ENCODE results near the gene BCL11A. TPM values are rescaled to one million over a fixed set of nuclear protein-coding genes. Genes with fewer than 3 reads are reported as not detected.

The BCL11A gene
- total RNA-seq, 1 experiment from 2014 or later, result 91.4 TPM

DNA sequence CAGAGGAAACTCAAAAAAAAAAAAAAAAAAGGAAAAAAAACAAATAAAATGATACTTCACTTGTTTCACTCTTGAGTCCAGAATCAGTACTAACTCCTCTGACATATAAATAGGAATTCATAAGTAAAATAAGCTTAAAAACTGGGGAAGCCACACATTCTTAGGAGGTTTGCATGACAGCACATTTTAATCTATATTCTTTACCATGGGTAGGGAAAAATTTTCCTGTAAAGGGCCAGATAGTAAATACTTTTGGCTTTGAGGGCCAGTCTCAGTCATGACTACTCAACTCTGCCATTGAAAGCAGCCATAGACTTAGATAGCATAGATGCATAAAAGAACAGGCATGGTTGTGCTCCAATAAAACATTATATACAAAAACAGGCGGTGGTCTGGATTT is 145.2 kb downstream of the BCL11A start:
- TF ChIP-seq, protein P1, sequence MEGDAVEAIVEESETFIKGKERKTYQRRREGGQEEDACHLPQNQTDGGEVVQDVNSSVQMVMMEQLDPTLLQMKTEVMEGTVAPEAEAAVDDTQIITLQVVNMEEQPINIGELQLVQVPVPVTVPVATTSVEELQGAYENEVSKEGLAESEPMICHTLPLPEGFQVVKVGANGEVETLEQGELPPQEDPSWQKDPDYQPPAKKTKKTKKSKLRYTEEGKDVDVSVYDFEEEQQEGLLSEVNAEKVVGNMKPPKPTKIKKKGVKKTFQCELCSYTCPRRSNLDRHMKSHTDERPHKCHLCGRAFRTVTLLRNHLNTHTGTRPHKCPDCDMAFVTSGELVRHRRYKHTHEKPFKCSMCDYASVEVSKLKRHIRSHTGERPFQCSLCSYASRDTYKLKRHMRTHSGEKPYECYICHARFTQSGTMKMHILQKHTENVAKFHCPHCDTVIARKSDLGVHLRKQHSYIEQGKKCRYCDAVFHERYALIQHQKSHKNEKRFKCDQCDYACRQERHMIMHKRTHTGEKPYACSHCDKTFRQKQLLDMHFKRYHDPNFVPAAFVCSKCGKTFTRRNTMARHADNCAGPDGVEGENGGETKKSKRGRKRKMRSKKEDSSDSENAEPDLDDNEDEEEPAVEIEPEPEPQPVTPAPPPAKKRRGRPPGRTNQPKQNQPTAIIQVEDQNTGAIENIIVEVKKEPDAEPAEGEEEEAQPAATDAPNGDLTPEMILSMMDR (conservative IDR thresholded peaks at IDR 0.05), result no peak
- H2BK5ac ChIP-seq (ENCODE audit: insufficient read length, low read length), result no peak overlapping the region
- H4K5ac ChIP-seq (ENCODE audit: insufficient read length, low read depth, low read length), result no peak overlapping the region
- H4K8ac ChIP-seq (replicated peaks; ENCODE audit: insufficient read length, low read depth, low read length), result no peak overlapping the region
- peaks cover 41 to 55% of the 10 kb centered on the region in 2 experiments for H3K4me1 Mint-ChIP-seq
- peaks cover 3% of the 10 kb centered on the region; the same call in 1 of the 2 replicates for H3K4me1 ChIP-seq (ENCODE audit: insufficient read depth, low read length)
- no peaks in the 10 kb centered on the region for H3K79me1 ChIP-seq (ENCODE audit: insufficient read depth, low read depth, low read length, poor library complexity, severe bottlenecking)
- no peak overlapping the region for H4K91ac ChIP-seq (ENCODE audit: insufficient read length, low read depth, low read length)
- no peak overlapping the region for H3K4me2 ChIP-seq (ENCODE audit: insufficient read depth, insufficient read length, low read length)
- no peak overlapping the region for H2BK15ac ChIP-seq (ENCODE audit: low read depth, low read length)
- no peaks in the 10 kb centered on the region for H3K9me3 ChIP-seq (ENCODE audit: control insufficient read depth, low read depth, low read length)
- H4K20me1 ChIP-seq (ENCODE audit: control insufficient read depth, insufficient read depth, insufficient read length), result no peaks in the 10 kb centered on the region
- H2AK5ac ChIP-seq (ENCODE audit: insufficient read length, low read length), result no peak overlapping the region
- no peaks in the 10 kb centered on the region for H3K23me2 ChIP-seq (ENCODE audit: insufficient read length, low read depth, low read length, poor library complexity, severe bottlenecking)
- H3K9me3 Mint-ChIP-seq, result no peaks in the 10 kb centered on the region
- no peak overlapping the region for H3K9ac ChIP-seq (ENCODE audit: extremely low read depth, insufficient read length, low read length)
- peaks cover 16% of the 10 kb centered on the region for H3K27me3 Mint-ChIP-seq (ENCODE audit: low read depth)
- H3K4me3 Mint-ChIP-seq, result no peak overlapping the region
- no peak overlapping the region for H2BK12ac ChIP-seq (ENCODE audit: insufficient read length, low read depth, low read length)
- H3K14ac ChIP-seq (ENCODE audit: insufficient read depth, low read length), result no peak overlapping the region
- H3K27ac ChIP-seq (ENCODE audit: insufficient read length, low read depth, low read length), result no peak overlapping the region
- H3T11ph ChIP-seq (ENCODE audit: low read length), result no peak overlapping the region
- H3K4ac ChIP-seq (ENCODE audit: low read depth, low read length), result no peak overlapping the region
- no CpG with 5 or more reads among the region's 1 CpG for WGBS (ENCODE audit: extremely low coverage, insufficient read length, low lambda C conversion rate)
- no peak overlapping the region for H3K18ac ChIP-seq (ENCODE audit: insufficient read length, low read depth, low read length)
- H3K36me3 Mint-ChIP-seq (ENCODE audit: insufficient read depth in 1 of 3, low read depth in 3 of 3), result no peaks in the 10 kb centered on the region; a peak in 1 of 7 replicates
- H3K56ac ChIP-seq (ENCODE audit: insufficient read length, low read depth, low read length), result no peak overlapping the region
- no peaks in the 10 kb centered on the region for H3K79me2 ChIP-seq (ENCODE audit: insufficient read depth, low read length)
- peaks cover 1% of the 10 kb centered on the region; the same call in 1 of the 2 replicates for H3K27me3 ChIP-seq (ENCODE audit: insufficient read depth, low read length)
- H2BK120ac ChIP-seq (ENCODE audit: low read depth, low read length, poor library complexity, severe bottlenecking), result no peak overlapping the region
- no peak for DNase-seq
- H2BK20ac ChIP-seq (ENCODE audit: low read depth, low read length, poor library complexity, severe bottlenecking), result no peak overlapping the region
- no peak overlapping the region for H3K23ac ChIP-seq (ENCODE audit: insufficient read length, low read depth, low read length)
- no peak overlapping the region for H3K27ac Mint-ChIP-seq
- no peak overlapping the region for H2AFZ ChIP-seq (ENCODE audit: low read length)
